GM21423 (cell line): ENCODE data around the gene LGR4.

Source experiments
- ATAC-seq: cut with Tn5 transposase; IDR thresholded peaks from one replicate; pipeline ENCODE4 v1.9.1; 2021; ENCODE audit warnings: mild to moderate bottlenecking, moderate library complexity; ENCODE audit not compliant: unreplicated experiment

The LGR4 gene

GRCh38 chr11:27485930-27486773 is 13.6 kb upstream of the LGR4 start:
- ATAC-seq = no peak

- ATAC-seq = no peak
Measured at GRCh38 chr11:27482793-27483192, 10.2 kb upstream of the LGR4 start.

- no peak for ATAC-seq
Measured at GRCh38 chr11:27481992-27482391, 9.4 kb upstream of the LGR4 start.

GRCh38 chr11:27477831-27478230 is 5.2 kb upstream of the LGR4 start:
- no peak for ATAC-seq

GRCh38 chr11:27477243-27477642 is 4.7 kb upstream of the LGR4 start:
- ATAC-seq = no peak

GRCh38 chr11:27475622-27476021 is 3.0 kb upstream of the LGR4 start:
- no peak for ATAC-seq

- no peak for ATAC-seq
Measured at GRCh38 chr11:27473017-27473406, 422 bp upstream of the LGR4 start.

- peak; percentile 44 for ATAC-seq
Measured at GRCh38 chr11:27471589-27472397, 797 bp downstream of the LGR4 start.

DNA sequence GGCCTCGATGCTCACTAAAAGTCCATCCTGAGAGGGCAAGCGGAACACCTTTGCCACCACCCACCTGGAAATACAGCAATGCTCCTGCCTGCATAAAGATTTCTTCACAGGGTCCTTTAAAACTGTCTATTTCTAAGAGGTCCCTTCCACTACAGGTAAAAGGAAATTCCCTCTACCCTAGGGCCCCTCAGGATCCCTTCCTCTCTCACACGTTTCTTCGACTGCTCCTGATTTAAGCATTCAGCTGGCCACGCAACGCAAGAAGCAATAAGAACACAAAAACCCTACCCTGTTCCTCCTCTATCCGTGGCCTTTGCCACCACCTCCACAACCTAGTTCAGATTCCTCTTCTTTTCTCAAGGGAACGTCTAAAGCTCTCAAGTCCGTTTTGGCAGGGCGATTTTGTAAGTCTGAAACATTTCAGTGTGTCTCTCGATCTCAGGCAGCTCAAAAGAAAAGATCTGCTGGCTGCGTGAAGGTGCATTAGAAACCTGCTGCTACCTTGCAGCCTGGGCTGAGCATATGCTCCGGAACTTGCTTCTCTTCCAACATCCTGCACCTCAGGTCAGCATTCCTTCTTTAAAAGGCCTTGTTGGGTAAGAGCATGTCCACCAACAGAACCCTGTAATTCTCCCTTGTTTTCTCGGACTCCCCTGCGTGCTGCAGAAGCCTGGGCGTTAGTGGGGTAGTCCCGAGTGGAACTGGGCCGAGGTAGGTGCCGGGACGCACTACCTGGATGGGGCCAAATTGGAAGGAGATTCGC is 1.6 kb downstream of the LGR4 start:
- no peak for ATAC-seq

DNA sequence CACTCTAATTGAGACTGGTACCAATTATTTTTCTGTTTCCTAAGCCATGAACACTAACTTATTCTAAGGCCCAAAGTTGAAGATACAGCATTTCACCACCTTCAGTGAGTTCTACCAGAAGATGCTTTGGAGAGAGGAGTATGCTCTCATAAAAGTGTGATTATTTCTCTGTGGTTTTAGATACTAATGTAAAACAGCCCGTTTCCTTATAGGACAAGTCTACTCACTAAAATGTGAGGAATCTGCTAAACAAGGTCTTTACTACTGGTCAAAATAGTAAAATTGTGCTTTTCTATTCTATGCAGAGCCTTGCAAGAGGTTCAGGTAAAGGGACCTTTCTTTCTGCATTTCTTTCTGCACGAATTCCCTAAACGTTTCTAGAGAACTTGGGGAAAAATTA is 2.4 kb downstream of the LGR4 start:
- no peak for ATAC-seq

DNA sequence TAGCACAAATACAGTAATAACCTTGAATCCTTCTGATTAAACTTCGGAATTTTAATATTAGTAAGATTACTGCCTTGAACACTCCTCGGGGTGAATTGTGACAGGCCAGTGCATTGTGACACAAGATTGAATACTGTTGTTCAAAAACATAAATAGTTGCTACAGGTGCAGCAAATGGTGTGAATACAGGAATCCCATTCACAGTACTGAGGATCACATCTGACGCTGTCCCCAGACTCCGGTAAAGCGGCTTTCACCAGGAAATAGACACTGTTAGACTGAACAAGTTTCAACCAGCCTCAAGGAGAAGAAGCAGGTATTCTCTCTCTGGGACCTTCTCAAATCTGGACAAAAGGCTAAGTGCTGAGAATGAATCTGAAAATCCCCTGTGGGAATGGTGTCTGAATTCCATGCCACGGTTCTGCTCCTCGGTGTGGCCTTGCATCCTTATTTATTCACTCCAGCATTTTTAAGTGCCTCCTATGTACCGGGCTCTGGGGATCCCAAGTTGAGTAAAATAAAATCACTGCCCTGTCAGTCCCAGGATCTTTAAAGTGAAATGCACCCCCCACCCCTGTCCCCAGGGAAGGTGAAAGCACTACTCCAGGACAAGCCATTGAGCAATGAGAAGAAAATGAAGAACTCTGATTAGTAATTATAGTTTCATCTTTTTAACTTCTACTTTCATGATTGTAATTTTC is 3.4 kb downstream of the LGR4 start:
- ATAC-seq = no peak

DNA sequence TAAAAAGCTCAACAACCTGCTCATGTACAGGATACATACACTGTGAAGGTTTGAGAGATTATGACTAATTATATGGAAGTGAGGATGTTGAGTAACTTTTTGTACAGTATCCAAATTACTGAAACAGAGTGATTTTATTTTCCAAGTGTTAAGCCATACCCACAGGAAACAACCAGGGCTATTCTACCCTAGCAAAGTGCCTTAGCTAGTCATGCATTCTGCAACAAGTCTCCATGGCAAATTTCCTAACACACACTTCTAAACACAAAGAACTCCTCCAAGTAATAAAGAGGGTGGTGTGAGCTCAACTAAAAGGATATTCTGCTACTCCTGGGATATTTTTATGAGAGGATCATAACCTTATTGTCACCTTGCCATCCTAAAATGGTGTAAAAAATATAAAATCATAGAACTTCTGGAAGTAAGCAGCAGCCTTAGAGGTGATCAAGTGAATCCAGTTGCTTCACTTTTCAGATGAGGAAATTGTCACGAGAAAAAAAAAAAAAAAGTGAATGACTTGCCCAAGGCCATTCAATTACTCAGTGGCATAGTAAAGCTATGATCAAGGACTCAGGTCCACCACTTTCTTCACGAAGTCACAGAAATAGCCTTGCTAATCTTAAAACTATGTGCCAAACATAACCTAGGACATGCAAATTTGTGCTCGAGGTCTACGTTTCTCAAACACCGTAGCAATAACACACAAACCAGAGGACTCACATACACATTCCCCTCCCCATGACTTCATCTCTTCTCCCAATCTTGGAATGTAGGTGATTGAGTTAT is 4.2 kb downstream of the LGR4 start:
- ATAC-seq = no peak

GRCh38 chr11:27467181-27467913 is 5.2 kb downstream of the LGR4 start:
- no peak for ATAC-seq

DNA sequence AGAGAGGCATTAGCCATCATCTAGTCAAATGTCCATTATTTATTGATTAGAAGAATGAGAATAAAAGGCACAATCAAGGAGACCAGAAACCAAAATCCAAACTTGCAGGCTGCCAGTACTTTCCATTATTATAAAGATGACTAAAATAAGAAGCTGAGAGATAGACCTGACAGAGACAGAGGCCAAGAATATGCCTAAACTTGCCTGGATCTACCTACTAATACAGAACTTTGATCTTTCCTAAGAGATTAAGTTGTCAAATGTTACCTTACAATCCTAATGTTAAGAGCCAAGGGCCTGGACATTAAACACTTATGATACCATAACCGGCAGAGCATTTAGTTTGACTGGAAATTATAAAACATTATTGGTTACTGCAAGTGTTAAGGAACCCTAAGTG is 6.2 kb downstream of the LGR4 start:
- no peak for ATAC-seq

DNA sequence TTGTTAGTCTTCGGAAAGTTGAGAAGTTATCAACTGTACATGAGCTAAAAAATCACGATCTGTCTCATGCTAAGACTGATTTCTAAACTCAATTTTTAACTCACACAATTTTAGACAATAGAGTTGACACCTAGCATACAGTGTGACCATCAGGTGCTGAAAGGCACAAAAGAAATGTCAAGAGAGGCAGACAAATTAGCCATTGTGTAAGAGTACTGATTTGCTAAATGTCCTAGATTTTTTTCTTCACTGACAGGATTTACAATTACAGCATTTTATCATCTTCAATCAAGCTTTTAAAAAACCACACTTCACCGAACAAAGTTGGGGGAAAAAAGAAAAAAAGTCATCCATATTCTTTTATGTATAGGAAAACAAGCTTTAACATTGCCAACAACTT is 7.0 kb downstream of the LGR4 start:
- ATAC-seq = no peak

- ATAC-seq = no peak
Measured at GRCh38 chr11:27464909-27465308, 7.7 kb downstream of the LGR4 start.

GRCh38 chr11:27464289-27464696 is 8.3 kb downstream of the LGR4 start:
- no peak for ATAC-seq

- no peak for ATAC-seq
Measured at GRCh38 chr11:27462543-27462942, 10.0 kb downstream of the LGR4 start.
